NOMO-1 treated with dmso at 0.1 percent for 144 hours (cell line): Measurements from ENCODE around the gene LGALS1.
A peak's percentile ranks its signal among the peaks of the same experiment; 100 is the strongest.

Experiments
- DNase-seq: peaks from one replicate; lab custom pipeline; 2025; ENCODE audit not compliant: unreplicated experiment; lab: John Stamatoyannopoulos, UW

The LGALS1 gene

GRCh38 chr22:37674951-37675929 is at the start of gene LGALS1:
LGALS1 (plus strand) TSS chr22:37675636; CDS start chr22:37675703, 67 bp downstream.
- DNase-seq = peak; percentile 90

DNA sequence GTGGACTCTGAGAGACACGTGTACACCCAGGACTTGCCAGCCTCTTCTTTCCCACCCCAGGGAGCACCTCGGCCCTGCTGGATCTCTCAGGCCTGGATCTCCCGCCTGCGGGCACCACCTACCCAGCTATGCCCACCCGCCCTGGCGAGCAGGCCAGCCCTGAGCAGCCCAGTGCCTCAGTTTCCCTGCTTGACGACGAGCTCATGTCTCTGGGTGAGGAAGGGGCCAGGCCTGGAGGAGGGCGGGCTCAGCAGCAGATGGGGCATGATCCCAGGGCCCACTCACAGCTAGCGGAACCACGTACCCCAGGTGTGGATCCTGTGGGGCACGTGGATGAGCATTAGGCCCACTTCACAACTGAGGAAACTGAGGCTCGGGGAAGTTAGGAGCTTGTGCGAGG is 49.7 kb upstream of the LGALS1 start:
- DNase-seq = no peak

GRCh38 chr22:37626144-37626543 is 49.3 kb upstream of the LGALS1 start:
- no peak for DNase-seq

DNA sequence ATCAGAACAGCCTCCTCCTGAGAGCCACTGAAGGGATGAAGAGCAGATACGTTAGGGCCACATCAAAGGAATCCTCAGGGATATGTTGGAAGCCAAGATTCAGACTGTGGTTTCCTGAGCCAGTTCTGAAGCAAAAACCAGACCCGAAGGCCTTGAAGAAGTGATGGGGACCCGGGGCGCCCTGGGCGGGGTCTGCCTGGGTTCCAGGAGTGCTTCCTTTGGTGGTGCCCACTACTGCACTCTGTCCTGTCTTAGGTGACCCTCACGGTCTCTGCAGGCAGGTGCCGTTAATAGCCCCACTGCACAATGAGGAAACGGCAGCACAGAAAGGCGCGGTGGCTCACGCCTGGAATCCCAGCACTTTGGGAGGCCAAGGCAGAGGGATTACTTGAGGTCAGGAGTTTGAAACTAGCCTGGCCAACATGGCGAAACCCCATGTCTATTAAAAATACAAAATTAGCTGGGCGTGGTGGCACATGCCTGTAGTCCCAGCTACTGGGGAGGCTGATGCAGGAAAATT is 48.8 kb upstream of the LGALS1 start:
- no peak for DNase-seq

GRCh38 chr22:37627121-37627520 is 48.3 kb upstream of the LGALS1 start:
- no peak for DNase-seq

DNA sequence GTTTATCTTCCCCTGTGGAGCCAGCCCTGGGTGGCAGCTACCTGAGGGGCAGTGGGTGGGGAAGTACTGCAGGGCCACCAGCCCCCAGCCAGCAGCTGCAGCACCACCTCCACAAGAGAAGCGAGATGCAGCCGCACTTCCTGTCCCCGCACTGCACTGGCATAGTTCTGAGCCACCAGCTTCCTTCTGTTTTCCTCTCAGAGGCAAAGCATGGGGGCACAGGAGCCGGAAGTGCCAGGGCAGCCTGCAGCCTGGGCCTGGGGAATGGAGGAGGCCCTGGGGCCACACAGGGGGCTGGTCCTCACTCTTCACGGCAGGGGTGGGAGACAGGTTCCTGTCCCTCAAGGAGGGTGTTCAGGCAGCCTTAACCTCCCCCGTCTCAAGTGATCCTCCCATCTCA is 47.9 kb upstream of the LGALS1 start:
- DNase-seq = no peak

GRCh38 chr22:37628830-37629229 is 46.6 kb upstream of the LGALS1 start:
- DNase-seq = no peak

- no peak for DNase-seq
Measured at GRCh38 chr22:37629928-37630327, 45.5 kb upstream of the LGALS1 start.

DNA sequence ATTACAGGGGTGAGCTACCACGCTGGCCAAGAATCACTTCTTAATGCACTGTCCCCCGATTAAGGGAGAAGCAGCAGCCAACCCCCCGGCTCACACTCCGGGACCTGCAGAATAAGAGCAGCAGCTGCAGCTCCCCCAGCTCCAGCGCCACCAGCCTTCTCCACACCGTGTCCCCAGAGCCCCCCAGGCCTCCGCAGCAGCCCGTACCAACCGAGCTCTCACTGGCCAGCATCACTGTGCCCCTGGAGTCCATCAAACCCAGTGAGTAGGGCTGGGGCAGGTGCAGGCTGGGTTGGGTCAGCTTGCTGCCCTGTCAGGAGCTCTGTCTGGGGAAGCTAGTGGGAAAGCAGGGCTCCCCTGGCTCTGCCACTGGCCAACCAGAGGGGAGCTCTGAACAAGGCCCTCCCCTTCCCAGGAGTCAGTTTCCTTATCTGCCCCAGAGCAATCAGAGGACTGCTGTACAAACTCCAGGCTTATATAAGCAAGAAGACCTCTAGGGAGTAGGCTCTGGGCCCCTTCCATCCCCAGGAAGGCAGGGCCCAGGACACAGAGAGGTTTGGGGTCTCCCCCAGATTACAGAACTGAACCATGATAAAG is 44.5 kb upstream of the LGALS1 start:
- no peak for DNase-seq

GRCh38 chr22:37631448-37632173 is 43.8 kb upstream of the LGALS1 start:
- no peak for DNase-seq

DNA sequence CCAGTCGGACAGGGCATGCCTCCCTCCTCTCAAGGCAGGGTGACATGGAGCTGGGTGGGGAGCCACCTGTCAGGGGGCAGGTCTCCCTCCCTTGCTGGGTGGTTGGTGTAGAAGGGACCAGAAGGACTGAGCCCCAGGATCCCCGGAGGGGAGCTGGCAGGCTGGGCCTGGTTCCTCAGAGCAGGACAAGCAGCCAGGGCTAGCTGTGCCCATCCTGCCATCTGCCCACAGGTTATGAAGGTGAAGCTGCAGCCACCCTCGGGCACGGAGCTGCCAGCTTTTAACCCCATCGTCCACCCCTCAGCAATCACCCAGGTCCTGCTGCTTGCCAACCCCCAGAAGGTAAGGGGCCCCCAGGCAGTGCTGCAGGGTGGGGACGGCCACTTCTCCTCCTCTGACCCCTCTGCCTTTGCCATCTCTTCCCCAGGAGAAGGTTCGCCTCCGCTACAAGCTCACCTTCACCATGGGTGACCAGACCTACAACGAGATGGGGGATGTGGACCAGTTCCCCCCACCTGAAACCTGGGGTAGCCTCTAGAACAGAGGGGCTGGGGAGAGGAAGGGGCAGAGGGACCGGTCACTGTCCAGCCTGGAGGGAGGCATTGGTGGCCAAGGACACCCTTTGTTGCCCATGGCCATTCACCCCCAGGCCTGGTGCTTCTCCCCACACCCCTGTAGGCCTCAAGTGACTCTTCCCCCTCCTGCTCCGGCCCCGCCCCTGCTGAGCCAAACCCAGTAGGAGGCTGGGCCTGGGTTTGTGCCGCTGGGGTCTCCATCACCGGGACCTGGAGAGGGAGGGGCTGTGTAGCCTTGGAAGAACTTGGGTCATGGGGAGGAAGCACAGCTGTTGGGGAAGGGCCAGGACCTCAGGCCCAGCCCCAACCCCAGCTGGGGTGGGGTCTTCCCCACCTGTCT is 43.0 kb upstream of the LGALS1 start:
- no peak for DNase-seq

DNA sequence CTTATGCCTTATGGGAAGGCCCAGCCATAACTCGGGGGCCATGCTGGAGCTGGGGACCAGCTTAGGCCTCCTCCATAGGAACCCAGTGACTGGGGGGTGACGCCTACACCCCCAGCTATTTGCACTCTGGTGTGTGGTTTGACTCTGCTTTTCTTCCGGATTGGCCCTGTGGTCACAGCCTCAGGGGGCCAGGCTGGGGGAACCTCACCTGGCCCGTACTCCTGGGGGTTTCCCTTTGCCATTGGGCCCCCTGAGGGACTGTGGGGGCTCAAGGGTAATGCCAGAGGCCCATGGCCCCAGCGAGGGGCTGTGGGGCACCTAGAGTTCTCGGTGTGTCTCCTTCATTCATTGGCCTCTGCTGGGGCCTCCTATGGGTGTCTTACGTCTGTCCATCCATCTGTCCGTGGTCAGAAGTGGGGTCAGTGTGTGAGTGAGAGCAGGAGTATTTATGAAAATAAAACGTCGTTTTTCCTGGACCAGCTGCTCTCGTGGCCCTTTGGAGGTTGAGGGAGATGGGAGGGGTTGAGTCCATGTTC is 42.3 kb upstream of the LGALS1 start:
- DNase-seq = peak; percentile 64

DNA sequence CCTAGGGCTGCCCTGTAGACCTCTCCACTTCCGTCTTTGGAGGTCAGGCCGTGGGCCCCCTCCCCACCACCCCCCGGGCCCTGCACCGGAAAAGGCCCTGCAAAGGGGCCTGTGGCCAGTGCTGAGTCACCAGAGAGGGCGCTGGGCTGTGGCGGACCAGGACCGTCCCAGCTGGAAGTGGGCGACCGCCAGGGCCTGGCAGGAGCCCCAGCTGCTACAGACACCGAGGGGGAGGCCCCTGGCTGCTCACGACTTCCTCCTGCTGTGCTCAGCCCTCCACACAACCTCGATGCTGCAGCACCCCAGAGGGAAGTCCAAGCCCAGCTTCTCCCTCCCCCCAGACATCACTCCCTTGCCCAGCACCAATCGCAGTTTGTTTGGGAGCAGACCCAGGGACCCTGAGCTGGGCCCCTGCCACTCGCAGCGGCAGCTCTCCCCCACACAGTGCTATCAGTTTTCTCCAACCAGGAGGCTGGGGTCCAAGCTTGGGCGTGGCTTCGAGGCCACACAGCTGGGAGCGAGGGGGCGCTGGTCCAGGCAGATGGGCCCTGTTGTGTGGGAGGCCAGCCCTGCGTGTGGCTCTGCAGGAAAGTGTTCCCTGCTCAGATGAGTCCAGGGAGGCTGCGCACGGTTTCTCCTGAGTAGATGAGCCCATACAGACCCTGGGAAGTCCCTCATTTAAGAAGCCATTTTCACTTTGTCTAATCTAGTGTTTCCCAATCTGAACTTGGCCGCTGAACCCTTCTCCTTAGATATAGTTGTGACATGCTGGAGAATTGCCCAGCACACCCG is 41.6 kb upstream of the LGALS1 start:
- peak; percentile 93 for DNase-seq

DNA sequence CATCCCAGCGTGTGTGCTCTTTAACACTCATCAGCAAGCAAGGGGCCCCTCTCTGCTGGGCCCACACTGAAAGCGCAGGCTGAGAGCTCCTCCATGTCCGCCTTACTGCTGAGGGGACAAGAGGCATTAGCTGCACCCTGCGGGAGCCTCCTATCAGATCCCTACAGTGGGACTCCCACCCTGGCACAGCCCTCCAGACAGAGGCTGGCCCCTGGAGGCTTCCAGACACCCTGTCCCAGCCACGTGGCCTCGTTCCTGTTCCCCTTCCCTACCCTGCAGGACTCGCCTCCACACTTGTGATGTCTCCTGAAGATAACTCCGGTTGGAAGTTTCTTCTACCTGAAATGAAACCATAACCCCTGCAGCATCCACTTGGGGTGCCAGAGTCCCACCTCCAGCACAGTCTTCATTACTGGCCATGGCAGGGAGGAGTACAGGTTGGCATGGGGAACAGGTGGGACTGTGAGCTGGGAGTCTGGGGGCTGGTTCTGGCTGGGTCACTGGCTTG is 41.0 kb upstream of the LGALS1 start:
- DNase-seq = no peak

- DNase-seq = no peak
Measured at GRCh38 chr22:37635157-37635556, 40.3 kb upstream of the LGALS1 start.

DNA sequence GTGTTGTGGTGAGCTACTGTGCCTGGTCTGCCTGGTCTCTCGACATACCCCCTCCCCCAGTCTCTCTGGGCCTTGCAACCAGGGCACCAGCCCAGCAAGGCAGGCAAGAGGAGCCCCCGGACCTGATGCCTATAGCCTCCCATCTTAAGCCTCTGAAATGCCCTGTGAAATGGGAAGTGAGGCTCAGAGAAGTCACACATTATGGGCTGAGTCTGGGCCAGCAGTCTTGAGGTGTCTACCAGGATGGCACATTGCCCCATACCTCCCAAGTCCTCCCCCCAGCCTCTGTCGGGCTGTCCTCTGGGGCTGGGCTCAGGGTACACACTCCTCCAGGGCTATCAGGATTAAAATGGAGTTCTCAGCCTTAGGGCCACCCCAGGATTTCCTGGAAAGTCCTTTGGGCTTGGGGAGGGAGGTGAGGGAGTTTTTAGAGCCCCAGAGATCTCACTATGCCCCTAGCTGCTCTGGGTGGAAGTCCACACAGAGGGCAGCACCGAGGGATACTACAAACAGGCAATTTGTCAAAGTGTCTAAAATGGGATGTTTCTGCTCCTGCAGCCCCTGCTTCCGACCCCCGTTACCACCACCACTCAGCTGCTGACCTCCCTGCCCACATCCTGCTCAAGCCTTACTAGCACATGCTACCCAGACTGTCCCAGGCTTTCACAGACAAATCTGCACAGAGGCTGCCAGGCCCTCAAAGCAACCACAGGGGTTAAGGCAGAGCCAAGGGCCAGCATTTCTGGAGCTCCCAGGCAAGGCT is 39.1 kb upstream of the LGALS1 start:
- peak; percentile 90 for DNase-seq

- no peak for DNase-seq
Measured at GRCh38 chr22:37636949-37637273, 38.5 kb upstream of the LGALS1 start.

GRCh38 chr22:37638391-37639069 is 36.9 kb upstream of the LGALS1 start:
- DNase-seq = no peak
